K562 (cell line): ENCODE results near the gene FIZ1. TPM values are rescaled to one million over a fixed set of nuclear protein-coding genes. Genes with fewer than 3 reads are reported as not detected.

ENCODE experiments used
- FOXA3 ChIP-seq, 2 experiments: fragments of 450-650 bp in 1 of 2; sonication (generic) in 1 of 2; formaldehyde crosslinking; IDR thresholded peaks in 1 of 2; conservative IDR thresholded peaks in 1 of 2; 2 replicates each; pipeline versions ENCODE4 v1.4.0 to v1.8.0; 2020 to 2022; ENCODE audit warnings: mild to moderate bottlenecking in 2 of 2, missing genetic modification reagents in 1 of 2
- polyA plus RNA-seq, 8 experiments: library from polyadenylated mRNA; depleted of rRNA in 4 of 8; stranded (reverse) in 5 of 8; unstranded in 3 of 8; fragments of >200 nt; fragmentation: Nextera tagmentation in 2 of 8; fragmentation: Illumina TruSeq in 1 of 8; extraction: Ambion mirVana in 2 of 8; extraction: Trizol in 1 of 8; gene quantifications; 2 replicates each; pipeline versions ENCODE4 v1.2.1 to v1.2.3, GENCODE V29; 2011 to 2014; ENCODE audit warnings: inconsistent platforms in 1 of 8, missing spikeins in 1 of 8
- total RNA-seq, 7 experiments: library from RNA; depleted of rRNA in 6 of 7; stranded (reverse); fragments of >200 nt in 6 of 7; fragmentation: Illumina TruSeq in 2 of 7; extraction: Trizol in 2 of 7; gene quantifications; 2 replicates each; pipeline versions ENCODE4 v1.2.1 to v1.2.3, GENCODE V29; 2011 to 2021; ENCODE audit warnings: low replicate concordance in 1 of 7
- TF ChIP-seq, protein P1 (sequence below): fragments of 450-650 bp; IDR thresholded peaks from 2 replicates; pipeline ENCODE4 v1.6.1; 2018; ENCODE audit not compliant: partially characterized antibody
- TF ChIP-seq, protein P2 (sequence below): IDR thresholded peaks from 2 replicates; pipeline ENCODE4 v1.6.1; 2016; ENCODE audit warnings: missing genetic modification characterization, missing compliant biosample characterization

FIZ1 gene
- total and polyA plus RNA-seq, 9 of the 15 experiments (the other 6 are each of a cell fraction or from before 2014, with no cell fraction given), result 0.79 to 17.5 (median 5.5) TPM

DNA sequence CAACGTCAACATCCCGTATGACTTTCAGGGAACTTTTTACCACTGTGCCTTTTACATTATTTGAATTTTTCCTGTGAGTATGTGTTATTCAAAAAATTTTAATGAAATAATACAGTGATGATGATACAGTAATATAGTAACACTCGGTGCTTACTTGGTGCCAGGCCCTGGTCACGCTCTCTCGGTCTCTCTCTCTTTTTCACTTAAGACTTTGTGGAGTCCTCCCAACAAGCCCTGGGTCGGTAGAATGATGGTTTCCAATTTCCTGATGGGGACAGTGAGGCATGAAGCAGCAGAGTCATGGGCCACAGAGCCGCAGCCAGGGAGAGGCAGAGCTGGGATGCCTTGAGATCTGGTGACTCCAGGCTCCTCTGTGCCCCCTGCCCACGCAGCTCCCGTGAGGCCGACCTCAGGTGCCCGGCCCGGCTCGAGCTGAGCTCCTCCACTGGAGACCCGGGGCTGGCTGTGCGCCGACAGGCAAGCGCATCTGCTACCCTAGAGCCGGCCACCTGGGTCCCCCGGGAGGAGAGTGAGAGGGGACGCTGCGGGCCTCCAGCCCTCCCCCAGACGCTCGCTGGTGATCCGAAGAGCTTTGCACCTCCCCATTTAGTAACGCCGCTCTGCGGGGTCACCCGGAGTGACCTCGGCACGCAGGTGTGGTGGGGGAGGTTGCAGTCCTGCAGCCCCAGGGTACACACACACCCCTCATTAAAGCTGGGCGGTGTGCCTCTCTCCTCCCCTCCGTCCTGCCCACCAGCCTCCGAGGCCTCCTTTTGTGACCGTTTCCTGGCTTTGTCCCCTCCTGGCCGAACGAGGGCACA lies 49.6 kb downstream of the FIZ1 start (continued):
- TF ChIP-seq FOXA3 (CRISPR knock-in tag; conservative IDR thresholded peaks at IDR 0.05 in 1 of 2, IDR thresholded peaks at IDR 0.05 in 1 of 2), result peak; percentile 53 to 92; a peak in 3 of 4 replicates
- TF ChIP-seq, protein P1, sequence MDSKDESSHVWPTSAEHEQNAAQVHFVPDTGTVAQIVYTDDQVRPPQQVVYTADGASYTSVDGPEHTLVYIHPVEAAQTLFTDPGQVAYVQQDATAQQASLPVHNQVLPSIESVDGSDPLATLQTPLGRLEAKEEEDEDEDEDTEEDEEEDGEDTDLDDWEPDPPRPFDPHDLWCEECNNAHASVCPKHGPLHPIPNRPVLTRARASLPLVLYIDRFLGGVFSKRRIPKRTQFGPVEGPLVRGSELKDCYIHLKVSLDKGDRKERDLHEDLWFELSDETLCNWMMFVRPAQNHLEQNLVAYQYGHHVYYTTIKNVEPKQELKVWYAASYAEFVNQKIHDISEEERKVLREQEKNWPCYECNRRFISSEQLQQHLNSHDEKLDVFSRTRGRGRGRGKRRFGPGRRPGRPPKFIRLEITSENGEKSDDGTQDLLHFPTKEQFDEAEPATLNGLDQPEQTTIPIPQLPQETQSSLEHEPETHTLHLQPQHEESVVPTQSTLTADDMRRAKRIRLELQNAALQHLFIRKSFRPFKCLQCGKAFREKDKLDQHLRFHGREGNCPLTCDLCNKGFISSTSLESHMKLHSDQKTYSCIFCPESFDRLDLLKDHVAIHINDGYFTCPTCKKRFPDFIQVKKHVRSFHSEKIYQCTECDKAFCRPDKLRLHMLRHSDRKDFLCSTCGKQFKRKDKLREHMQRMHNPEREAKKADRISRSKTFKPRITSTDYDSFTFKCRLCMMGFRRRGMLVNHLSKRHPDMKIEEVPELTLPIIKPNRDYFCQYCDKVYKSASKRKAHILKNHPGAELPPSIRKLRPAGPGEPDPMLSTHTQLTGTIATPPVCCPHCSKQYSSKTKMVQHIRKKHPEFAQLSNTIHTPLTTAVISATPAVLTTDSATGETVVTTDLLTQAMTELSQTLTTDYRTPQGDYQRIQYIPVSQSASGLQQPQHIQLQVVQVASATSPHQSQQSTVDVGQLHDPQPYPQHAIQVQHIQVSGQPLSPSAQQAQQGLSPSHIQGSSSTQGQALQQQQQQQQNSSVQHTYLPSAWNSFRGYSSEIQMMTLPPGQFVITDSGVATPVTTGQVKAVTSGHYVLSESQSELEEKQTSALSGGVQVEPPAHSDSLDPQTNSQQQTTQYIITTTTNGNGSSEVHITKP, result peak; percentile 29
- TF ChIP-seq, protein P2, sequence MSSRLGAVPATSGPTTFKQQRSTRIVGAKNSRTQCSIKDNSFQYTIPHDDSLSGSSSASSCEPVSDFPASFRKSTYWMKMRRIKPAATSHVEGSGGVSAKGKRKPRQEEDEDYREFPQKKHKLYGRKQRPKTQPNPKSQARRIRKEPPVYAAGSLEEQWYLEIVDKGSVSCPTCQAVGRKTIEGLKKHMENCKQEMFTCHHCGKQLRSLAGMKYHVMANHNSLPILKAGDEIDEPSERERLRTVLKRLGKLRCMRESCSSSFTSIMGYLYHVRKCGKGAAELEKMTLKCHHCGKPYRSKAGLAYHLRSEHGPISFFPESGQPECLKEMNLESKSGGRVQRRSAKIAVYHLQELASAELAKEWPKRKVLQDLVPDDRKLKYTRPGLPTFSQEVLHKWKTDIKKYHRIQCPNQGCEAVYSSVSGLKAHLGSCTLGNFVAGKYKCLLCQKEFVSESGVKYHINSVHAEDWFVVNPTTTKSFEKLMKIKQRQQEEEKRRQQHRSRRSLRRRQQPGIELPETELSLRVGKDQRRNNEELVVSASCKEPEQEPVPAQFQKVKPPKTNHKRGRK (tag), result no peak
